Lung (tissue), 12 donors: ENCODE data around the gene HSD17B1. TPM values are rescaled to one million over a fixed set of nuclear protein-coding genes. Genes with fewer than 3 reads are reported as not detected.

Experiments used
- ATAC-seq: fragments of 200-7000 bp; cut with Tn5 transposase; one replicate; pipeline ENCODE4 v1.9.1; 2020; ENCODE audit warnings: moderate number of reproducible peaks; ENCODE audit not compliant: insufficient read depth, low FRiP score
- DNase-seq, 3 donors: peaks; one replicate each; pipeline ENCODE4 v3.0.0-alpha.2; 2013 to 2017
- H3K27ac ChIP-seq, 2 donors: one replicate each; pipeline ENCODE4 v1.5.1; 2013; ENCODE audit warnings: mild to moderate bottlenecking in 2 of 2, moderate library complexity in 2 of 2, control low read depth in 1 of 2, inconsistent platforms in 1 of 2, low read depth in 1 of 2, low read length in 1 of 2
- H3K27me3 ChIP-seq, 3 donors: one replicate each; pipeline ENCODE4 v1.5.1; 2013; ENCODE audit warnings: low read length in 2 of 3; ENCODE audit not compliant: control insufficient read depth in 3 of 3, insufficient read depth in 3 of 3
- H3K36me3 ChIP-seq, 4 donors: one replicate each; pipeline ENCODE4 v1.5.1; 2013; ENCODE audit warnings: low read length in 4 of 4, mild to moderate bottlenecking in 1 of 4, moderate library complexity in 1 of 4; ENCODE audit not compliant: control insufficient read depth in 4 of 4, insufficient read depth in 4 of 4
- H3K4me1 ChIP-seq, 5 donors: one replicate each; pipeline ENCODE4 v1.5.1; 2013; ENCODE audit warnings: low read length in 5 of 5, mild to moderate bottlenecking in 2 of 5, moderate library complexity in 1 of 5; ENCODE audit not compliant: control insufficient read depth in 5 of 5, insufficient read depth in 5 of 5
- H3K4me3 ChIP-seq: one replicate; pipeline ENCODE4 v1.5.1; 2013; ENCODE audit warnings: mild to moderate bottlenecking, control low read depth, moderate library complexity
- H3K9ac ChIP-seq, 2 donors: one replicate each; pipeline ENCODE4 v1.5.1; 2013; ENCODE audit warnings: low read length in 2 of 2, control low read depth in 1 of 2; ENCODE audit not compliant: insufficient read depth in 1 of 2
- H3K9me3 ChIP-seq, 4 donors: one replicate each; pipeline ENCODE4 v1.5.1; 2013; ENCODE audit warnings: low read length in 3 of 4, mild to moderate bottlenecking in 1 of 4, moderate library complexity in 1 of 4; ENCODE audit not compliant: control insufficient read depth in 4 of 4, insufficient read depth in 3 of 4
- CTCF ChIP-seq: IDR thresholded peaks from 2 replicates; pipeline ENCODE4 v1.5.1; 2012; ENCODE audit warnings: mild to moderate bottlenecking; ENCODE audit errors: control extremely low read depth, extremely low read depth
- WGBS, 2 donors: extraction: QIAGEN DNeasy Blood & Tissue Kit; methylation state at CpG; one replicate each; pipeline ENCODE4 v1.1.7; 2013; 5-methylcytosine and 5-hydroxymethylcytosine counted together
- polyA plus RNA-seq, 2 donors: library from polyadenylated mRNA; stranded (reverse); fragments of 200-250 nt; gene quantifications; one replicate each; pipeline ENCODE4 v1.2.1, GENCODE V29; 2013
- total RNA-seq, 2 donors: library from RNA; depleted of rRNA in 1 of 2; stranded (reverse); fragments of >200 nt in 1 of 2; gene quantifications; one replicate each; pipeline ENCODE4 v1.2.1, GENCODE V29; 2014 to 2021
- donor health status: control.
- donor health status: control.
- donor health status: Bipolar disorder and iron deficiency.
- donor health status: healthy.
- donor health status: DM: yes; HTN: yes; CAD: no.

Gene HSD17B1
- total and polyA plus RNA-seq, 4 donors, result 0.98 to 2.4 (median 1.6) TPM

GRCh38 chr17:42526031-42526444 is 26.7 kb upstream of the HSD17B1 start:
- DNase-seq, result no peak
- Histone ChIP-seq H3K27me3 (no peaks in the 10 kb centered on the region), H3K9ac (no peak overlapping the region), H3K4me3 (no peak overlapping the region), H3K27ac (peak overlapping the region in 1 of 2 donors; percentile 61), H3K36me3 (peaks cover 0 to 16% (median 2%) of the 10 kb centered on the region in 4 donors), H3K9me3 (no peaks in the 10 kb centered on the region), H3K4me1 (peaks cover 0 to 25% (median 22%) of the 10 kb centered on the region in 5 donors)
- no peak for TF ChIP-seq CTCF
- 83 to 92% methylated on average over 6 of the region's 6 CpGs for WGBS, 2 donors
- no peak for ATAC-seq

GRCh38 chr17:42527932-42528331 is 24.8 kb upstream of the HSD17B1 start:
- no peak for TF ChIP-seq CTCF

GRCh38 chr17:42529061-42529460 is 23.7 kb upstream of the HSD17B1 start:
- WGBS, 2 donors, result 24 to 49% methylated on average over 3 of the region's 3 CpGs
- H3K4me3 ChIP-seq, result no peak overlapping the region
- no peak overlapping the region for H3K9ac ChIP-seq
- DNase-seq (no peak), ATAC-seq (no peak)
- H3K36me3 ChIP-seq, result no peaks in the 10 kb centered on the region
- no peaks in the 10 kb centered on the region for H3K27me3 ChIP-seq
- H3K27ac ChIP-seq, result no peak overlapping the region
- TF ChIP-seq CTCF, result no peak
- no peaks in the 10 kb centered on the region for H3K9me3 ChIP-seq
- peaks cover 0 to 11% (median 7%) of the 10 kb centered on the region in 5 donors for H3K4me1 ChIP-seq

More at GRCh38 chr17:42527932-42528331, 24.8 kb upstream of the HSD17B1 start:
- H3K36me3 ChIP-seq, result peaks cover 0 to 1% (median 0%) of the 10 kb centered on the region in 4 donors
- H3K4me1 ChIP-seq, result peaks cover 0 to 14% (median 7%) of the 10 kb centered on the region in 5 donors
- no peaks in the 10 kb centered on the region for H3K9me3 ChIP-seq
- no peak overlapping the region for H3K27ac ChIP-seq
- ATAC-seq (no peak), DNase-seq (no peak)
- H3K27me3 ChIP-seq, result no peaks in the 10 kb centered on the region
- no peak overlapping the region for H3K4me3 ChIP-seq
- H3K9ac ChIP-seq, result no peak overlapping the region
- 94 to 95% methylated on average over 6 of the region's 6 CpGs for WGBS, 2 donors

- Histone ChIP-seq H3K36me3 (no peaks in the 10 kb centered on the region), H3K27ac (peak overlapping the region in 1 of 2 donors; percentile 46), H3K4me3 (no peak overlapping the region), H3K9ac (no peak overlapping the region), H3K27me3 (no peaks in the 10 kb centered on the region), H3K4me1 (peaks cover 0 to 21% (median 7%) of the 10 kb centered on the region in 5 donors), H3K9me3 (no peaks in the 10 kb centered on the region)
- TF ChIP-seq CTCF, result no peak
- no peak for ATAC-seq
- DNase-seq, result no peak
- 81 to 86% methylated on average over 2 of the region's 2 CpGs for WGBS, 2 donors
These were observed 21.7 kb upstream of the HSD17B1 start for GRCh38 chr17:42530952-42531454.
